Neural progenitor cell (in vitro differentiated cells): ENCODE measurements around the gene DISP3.

Source experiments
- CTCF ChIP-seq: fragments of 200-600 bp; sonication (generic); IDR thresholded peaks from 2 replicates; pipeline ENCODE4 v1.5.1; 2017; ENCODE audit warnings: antibody characterized with exemption, mild to moderate bottlenecking
- EZH2phosphoT487 ChIP-seq: fragments of 200-600 bp; sonication (generic); IDR thresholded peaks from 2 replicates; pipeline ENCODE4 v1.6.1; 2017; ENCODE audit warnings: antibody characterized with exemption

GRCh38 chr1:11568687-11569086 is 89.7 kb downstream of the DISP3 start:
- TF ChIP-seq CTCF (no peak), EZH2phosphoT487 (no peak)
